HG03432 (cell line): Measurements from ENCODE around the gene ZNF804A.
"Not testable (repeated sequence)": the region's sequence is repeated elsewhere in the genome, so short reads cannot be mapped to it uniquely, and the experiment has no call there.

Source experiments
- ATAC-seq: cut with Tn5 transposase; IDR thresholded peaks from one replicate; pipeline ENCODE4 v1.9.1; 2021; ENCODE audit warnings: mild to moderate bottlenecking, moderate library complexity; ENCODE audit not compliant: unreplicated experiment

Gene ZNF804A

DNA sequence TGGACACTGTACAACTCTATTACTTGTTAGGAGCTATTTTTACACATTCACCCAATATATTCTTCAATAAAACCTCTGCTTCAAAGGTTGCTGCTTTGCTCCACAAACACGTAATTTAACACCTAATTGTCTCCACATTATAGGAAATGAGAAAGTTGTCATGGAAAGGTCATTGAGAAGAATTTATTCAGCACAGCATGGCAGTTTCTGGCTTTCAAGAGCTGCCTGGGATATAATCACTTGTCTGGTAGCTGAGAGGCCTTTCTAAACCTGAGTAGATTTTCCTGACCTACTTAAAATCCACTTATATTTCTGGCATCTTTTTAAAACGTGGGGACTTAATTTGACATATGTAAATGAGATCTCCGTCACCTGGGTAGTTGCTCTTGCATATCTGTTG lies 216.1 kb downstream of the ZNF804A start:
- ATAC-seq, result no peak

DNA sequence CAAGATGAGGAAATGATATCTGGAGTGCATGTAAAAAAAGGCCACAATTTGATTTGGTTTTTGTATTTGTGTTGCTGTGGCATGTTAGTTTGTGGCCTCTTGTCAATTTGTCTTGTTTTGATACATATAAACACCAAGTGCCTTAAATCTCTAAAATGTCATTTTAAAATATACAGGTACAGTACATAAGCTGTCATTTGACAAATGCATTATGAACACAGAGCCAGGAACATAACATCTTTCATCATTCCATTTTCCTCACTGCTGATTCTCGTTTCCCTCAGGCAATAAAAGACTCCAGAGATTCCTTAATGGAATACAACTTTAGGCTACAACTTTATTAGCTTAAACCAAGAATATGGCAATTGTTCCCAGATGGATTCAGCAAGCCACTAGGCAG lies 217.5 kb downstream of the ZNF804A start:
- ATAC-seq, result no peak

DNA sequence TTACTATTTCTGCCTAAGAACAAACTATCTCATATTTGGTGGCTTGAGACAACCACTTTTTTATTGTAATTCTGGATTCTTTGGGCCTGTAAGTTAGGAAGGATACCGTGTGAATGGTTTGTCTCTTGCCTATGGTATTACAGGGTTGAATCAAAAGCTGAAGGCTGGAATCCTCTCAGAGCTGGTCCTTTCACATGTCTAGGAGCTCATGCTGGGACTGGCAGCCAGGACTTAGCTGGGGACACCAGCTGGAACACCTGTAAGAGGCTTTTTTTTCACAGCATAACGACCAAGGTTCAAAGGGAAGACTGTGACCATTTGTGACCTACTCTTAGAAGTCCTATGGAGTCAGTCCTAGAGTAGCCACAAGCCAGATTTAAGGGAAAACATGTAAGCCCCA lies 226.3 kb downstream of the ZNF804A start:
- ATAC-seq, result no peak

DNA sequence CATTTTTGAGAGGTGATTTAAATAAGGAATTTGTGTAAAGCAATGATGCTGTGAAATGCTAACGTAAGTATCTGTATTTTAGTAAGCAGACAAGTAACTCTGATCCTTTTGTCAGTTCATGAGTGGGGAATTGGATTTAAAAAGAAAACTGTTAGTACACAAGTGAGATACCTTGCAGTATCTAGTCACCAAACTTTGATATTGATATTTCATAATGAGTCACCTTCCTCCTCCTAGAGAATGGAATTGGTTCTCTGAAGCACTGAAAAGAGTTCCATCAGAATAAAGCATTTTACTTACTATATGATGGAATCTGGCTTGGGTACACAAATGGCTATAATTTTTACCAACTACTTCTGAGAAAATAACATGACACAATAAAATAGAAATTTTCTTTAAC lies 232.2 kb downstream of the ZNF804A start:
- ATAC-seq, result no peak

DNA sequence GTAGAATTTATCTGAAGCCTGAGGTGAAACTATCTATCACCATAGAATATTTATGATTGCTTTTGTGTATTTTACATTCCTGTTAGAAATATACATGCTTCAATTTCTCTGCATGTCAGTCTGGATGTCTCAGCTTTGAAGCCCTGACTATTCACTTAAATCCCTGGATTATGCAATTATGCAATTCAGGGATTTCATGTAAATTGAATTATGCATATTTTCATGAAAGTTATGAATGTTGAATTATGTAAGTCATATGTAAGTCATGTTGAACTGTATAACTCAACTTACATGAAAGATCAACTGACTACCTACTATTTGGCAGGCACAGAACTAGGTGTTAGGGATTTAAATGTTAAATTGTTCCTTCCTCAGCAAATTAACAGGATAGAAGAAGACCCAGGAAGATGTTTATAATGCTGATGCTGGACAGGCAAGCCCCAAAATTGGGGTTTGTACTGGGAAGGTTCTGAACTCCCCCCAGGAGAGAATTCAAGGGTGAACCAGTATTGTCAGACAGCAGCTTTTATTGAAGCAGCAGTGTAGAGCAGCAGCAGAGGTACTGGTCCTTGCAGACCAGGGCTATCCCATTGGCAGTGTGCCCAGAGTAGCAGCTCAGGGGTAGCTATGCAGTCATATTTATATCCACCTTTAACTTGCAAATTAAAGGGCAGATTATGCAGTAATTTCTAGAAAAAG lies 236.5 kb downstream of the ZNF804A start:
- ATAC-seq, result no peak

DNA sequence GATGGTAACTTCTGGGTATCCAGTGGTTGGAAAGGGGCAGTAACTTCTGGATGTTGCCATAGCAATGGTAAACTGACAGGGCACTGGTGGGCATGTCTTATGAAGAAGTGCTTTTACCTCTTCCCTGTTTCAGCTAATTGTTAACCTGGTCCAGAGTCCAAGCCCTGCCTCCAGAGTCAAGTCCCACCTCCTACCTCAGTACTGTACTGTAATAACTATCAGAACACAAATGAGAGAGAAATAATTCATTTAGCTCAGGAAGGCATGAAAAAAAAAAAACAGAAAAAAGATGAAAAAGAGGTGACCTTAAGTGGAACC lies 237.0 kb downstream of the ZNF804A start:
- ATAC-seq, result no peak

DNA sequence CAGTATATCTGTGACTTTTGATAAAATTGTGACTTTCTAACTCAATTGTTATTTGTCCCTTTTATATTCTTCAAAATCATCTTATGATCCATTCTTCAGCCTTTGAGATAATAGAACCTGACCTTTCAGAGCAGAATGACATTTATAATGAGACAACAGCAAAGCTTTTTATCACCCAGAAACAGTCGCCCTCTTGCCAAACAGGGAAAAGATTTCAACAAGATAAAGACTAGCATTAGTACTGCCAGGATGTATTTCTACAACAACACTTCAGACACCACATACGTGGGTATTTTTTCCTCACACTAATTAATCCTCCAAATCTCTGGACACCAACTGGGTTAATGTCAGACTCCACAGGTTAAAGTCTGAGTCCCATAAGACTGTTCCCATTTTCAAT lies 249.0 kb downstream of the ZNF804A start:
- no peak for ATAC-seq

DNA sequence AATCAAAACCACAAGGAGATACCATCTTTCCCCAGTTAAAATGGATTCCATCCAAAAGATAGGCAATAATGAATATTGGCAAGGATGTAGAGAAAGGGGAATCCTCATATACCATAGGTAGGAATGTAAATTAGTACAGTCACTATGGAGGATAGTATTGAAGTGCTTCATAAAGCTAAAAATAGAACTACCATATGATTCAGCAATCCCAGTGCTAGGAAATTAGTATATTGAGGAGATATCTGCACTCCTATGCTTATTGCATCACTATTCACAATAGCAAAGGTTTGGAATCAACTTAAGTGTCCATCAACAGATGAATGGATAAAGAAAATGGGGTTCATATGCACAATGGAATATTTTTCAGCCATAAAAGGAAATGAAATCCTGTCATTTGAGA lies 251.2 kb downstream of the ZNF804A start:
- no peak for ATAC-seq

DNA sequence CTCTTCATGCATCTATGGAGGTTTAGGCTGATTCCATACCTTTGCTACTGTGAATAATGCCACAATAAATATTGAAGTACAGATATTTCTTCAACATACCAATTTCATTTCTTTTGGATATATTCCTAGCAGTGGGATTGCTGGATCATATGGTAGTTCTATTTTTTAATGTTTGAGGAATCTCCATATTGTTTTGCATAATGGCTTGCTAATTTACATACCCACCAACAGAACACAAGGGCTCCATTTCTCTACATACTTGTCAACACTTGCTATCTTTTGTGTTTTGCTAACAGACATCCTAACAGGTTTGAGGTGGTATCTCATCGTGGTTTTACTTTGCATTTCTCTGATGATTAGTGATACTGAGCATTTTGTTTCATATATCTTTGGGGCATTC lies 253.2 kb downstream of the ZNF804A start:
- no peak for ATAC-seq

DNA sequence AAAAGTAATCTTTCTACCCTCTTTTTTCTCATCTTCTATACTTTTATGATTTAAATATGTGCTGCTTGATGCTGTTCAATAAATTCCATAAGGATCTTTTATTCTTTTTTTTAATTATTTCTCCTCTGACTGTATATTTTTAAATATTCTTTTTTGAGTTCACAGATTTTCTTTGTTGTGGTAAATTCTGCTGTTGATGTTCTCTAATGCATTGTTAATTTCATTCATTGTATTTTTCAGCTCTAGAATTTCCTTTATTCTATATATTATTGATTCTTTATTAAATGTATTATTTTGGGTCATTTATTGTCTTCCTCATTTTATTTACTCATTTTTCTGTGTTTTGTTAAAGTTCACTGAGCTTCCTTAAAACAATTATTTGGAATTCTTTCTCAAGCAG lies 260.9 kb downstream of the ZNF804A start:
- no peak for ATAC-seq

DNA sequence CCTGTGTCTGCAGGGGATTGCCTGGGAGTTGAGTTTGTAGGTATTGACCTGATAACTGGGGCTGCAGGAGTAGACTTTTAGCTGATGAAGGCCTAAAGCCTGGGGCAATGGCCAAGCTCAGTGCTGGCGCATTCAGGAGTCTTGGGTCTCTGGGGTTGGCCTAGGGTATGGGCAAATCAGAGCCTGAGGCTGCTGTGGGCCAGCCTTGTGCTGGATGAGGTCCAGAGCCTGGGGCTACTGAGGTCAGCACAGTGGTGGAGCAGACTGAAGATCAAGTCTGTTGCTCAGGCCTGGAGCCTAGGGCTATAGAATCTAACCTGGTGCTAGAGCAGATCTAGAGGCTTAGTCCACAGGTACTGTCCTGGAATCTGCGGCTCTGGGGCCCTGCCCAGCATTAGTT lies 262.4 kb downstream of the ZNF804A start:
- ATAC-seq, result no peak

DNA sequence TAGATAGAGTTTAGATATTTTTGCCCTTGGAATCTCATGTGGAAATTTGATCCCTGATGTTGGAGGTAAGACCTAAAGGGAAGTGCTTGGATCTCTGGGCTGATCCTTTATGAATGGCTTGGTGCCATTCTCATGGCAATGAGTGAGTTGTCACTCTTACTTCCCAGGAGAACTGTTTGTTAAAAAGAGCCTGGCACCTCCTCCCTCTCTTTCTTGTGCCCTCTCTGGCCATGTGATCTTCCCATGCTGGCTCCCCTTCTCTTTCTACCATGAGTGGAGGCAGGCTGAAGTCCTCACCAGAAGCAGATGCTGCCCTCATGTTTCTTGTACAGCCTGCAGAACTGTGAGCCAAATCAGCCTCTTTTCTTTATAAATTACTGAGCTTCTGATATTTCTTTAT lies 276.9 kb downstream of the ZNF804A start:
- no peak for ATAC-seq

DNA sequence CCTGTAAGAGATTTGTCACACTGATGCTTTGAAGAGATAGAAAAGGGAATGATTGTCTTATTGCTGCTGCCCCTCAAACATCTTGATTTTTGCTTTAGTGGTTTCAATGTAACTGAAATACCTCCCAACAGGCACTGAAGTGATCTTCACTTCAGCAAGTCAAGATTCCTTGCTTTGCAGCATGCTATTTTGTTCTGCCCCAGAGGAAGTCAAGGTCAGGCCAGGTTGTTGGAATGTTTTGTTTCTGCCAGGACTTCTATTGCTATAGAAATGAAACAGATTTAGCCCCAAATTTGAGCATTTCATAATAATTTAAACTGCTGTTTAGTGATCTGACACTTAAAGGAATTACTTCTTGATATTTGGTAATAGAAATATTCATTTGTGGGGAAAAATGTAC lies 277.6 kb downstream of the ZNF804A start:
- ATAC-seq, result no peak

DNA sequence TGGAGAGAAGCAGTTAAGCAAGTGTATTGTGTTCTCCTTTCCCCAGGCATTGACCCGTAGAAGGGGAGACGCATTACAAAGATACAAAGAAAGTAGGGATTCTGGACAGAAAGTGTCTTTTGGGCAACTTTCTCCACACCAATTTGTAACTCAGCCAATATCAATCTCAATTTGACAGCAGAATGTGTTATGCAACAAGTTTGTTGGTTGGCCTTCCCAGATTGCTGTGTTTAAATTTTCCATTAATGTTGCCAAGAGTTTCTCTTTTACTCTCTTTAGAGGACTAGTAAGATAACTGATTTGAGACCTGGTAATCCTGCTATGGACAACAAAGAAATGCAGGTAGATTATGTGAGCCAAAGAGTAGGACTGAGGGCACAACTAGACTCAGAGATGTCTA lies 279.6 kb downstream of the ZNF804A start:
- no peak for ATAC-seq

DNA sequence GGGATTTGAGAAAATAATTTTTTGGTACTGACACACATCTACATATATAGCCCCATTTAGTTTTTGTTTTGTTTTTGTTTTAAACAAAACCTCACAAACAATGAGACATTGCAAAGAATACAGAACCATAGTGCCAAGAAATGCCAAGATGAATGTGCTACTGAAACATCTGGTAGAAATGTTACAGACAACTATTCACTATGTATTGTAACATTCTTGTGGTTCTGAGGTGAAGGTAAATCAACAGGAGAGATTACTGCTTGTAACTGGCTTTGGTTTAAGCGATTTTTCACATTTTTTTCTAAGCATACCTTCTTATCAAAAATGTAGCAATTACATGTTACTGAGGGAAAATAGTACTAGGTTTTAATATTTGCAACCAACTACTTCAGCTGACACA lies 281.3 kb downstream of the ZNF804A start:
- ATAC-seq, result no peak

DNA sequence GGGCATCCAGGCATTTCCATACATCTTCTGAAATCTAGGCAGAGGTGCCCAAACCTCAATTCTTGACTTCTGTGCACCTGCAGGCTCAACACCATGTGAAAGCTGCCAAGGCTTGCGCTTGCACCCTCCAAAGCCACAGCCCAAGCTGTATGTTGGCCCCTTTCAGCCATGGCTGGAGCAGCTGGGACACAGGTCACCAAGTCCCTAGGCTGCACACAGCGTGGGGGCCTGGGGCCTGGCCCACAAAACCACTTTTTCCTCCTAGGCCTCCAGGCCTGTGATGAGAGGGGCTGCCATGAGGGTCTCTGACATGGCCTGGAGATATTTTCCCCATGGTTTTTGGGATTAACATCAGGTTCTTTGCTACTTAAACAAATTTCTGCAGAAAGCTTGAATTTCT lies 288.3 kb downstream of the ZNF804A start:
- ATAC-seq, result not testable (repeated sequence)

DNA sequence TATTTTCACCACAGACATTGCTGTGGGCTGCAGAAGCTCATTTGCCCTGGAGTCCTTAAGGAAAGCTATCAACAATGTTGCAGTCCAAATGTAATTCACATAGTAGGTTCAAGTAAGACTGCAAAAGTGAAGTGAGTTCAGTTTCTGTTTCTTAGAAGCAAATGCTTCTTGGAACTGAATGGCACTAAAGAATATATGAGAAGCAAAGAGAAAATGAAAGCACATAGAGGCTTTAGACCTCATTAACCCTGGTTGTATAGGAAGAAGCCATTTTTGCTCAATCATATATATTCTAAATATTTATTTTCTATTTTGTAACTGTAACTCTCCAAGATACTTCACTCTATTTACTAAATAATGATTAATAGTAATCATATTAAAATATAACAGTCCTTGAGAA lies 292.0 kb downstream of the ZNF804A start:
- ATAC-seq, result peak; percentile 73

DNA sequence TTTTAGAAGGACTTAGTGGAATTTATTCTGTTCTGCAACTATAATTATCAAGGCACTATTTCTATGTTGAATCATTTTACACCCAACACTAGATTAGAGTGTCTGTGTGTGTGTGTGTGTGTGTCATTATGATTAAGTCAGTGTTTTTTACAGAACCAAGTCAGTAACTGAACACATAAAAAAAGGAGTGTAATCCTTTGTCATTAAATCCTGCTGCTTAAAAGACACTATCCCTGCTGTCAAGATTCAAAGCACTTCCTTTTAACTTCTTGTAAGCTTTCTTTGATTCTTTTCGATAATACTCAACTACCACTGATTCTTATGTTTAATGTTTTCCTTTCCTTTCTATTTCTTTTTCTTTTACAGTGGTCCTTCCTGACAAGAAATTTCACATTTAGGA lies 306.7 kb downstream of the ZNF804A start:
- no peak for ATAC-seq

DNA sequence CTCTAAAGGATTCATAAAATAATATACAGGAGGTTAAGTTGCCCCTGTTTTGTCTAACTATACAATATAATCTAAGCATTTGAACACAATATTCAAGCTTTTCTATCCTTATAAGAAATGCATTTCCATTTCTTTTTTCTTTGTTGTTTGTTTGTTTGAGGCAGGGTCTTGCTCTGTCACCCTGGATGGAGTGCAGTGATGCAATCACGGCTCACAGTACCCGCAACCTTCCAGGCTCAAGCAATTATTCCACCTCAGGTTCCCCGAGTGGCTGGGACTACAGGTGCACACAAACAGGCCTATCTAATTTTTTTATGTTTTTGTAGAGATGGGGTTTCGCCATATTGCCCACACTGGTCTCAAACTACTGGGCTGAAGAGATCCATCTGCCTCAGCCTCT lies 307.8 kb downstream of the ZNF804A start:
- ATAC-seq, result no peak

DNA sequence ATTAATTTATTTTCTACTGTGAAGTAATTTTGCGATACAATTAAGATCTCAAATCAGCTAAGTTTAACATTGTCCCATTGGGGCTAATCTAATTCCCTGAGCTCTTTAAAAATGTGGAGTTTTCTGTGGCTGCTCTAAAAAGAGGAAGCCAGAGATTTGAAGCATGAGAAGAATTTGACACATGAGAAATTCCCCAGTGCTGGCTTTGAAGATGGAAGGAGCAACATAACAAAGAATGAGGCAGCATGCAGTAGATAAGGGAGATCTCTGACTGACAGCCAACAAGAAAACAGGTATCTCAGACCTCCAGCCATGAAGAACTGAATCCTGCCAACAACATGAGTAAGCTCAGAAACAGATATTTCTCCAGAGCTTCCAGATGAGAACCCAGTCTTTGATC lies 308.4 kb downstream of the ZNF804A start:
- ATAC-seq, result no peak

DNA sequence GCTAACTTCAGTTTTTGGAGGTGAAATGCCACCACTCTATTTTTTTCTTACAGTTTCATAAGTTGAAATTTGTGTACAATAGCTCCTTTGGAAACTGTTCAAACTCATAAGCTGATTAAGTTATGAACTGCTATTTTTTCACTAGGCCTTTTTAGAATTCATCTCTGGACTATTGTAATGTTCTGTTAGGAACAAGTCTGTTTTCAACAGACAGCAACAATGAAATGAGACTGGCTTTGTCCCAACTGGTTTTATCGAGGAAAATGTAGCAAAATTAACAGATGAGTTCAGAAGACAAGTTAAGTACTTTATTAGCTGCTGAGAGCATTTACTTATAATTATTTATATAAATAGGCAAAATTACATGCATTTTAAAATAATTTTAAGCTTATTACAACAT lies 310.6 kb downstream of the ZNF804A start:
- no peak for ATAC-seq

DNA sequence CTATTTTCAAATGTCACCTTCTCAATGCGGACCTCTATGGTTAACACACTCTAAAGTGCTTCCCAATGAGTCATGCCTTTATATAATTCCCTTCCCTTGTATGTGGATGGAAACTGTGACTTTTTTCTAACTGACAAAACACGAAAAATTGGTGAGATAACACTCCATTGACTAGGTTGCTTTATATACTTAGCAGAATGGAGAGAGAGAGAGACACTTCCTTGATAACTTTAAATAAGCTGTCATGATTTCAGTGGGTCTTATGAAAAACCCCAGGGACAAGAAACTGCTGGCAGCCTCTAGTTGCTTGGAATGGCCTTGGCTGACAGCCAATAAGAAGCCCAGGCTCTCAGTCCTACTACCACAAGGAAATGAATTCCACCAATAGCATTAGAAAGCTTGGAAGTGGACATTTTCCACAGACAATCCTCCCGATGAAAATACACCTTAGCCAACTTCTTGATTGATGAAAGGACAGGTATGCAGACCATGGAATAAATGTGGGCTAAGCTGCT lies 322.2 kb downstream of the ZNF804A start:
- no peak for ATAC-seq

DNA sequence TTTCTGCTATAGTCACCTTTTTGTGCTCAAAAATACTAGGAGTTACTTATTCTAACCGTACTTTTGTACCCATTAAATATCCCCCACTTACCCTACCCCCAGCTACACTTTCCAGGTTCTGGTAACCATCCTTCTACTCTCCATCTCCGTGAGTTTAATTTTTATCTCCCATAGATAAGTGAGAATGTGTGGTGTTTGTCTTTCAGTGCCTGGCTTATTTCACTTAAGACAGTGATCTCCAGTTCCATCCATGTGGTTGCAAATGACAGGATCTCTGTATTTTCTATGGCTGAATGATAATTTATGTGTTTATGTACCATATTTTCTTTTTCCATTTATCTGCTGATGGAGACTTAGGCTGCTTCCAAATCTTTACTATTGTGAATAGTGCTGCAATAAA lies 323.3 kb downstream of the ZNF804A start:
- ATAC-seq, result no peak
